Measurements from ENCODE around the gene CABLES2.
"Not testable (repeated sequence)": the region's sequence is repeated elsewhere in the genome, so short reads cannot be mapped to it uniquely, and the experiment has no call there.

Gene CABLES2

GRCh38 chr20:62433658-62434497, 26.8 kb upstream of the CABLES2 start:
- no peak for DNase-seq

GRCh38 chr20:62430866-62431447, 23.9 kb upstream of the CABLES2 start:
- DNase-seq = no peak

GRCh38 chr20:62430311-62430853, 23.3 kb upstream of the CABLES2 start:
- no peak for DNase-seq

- DNase-seq = no peak
Observed at GRCh38 chr20:62429455-62430310, 22.6 kb upstream of the CABLES2 start.

DNA sequence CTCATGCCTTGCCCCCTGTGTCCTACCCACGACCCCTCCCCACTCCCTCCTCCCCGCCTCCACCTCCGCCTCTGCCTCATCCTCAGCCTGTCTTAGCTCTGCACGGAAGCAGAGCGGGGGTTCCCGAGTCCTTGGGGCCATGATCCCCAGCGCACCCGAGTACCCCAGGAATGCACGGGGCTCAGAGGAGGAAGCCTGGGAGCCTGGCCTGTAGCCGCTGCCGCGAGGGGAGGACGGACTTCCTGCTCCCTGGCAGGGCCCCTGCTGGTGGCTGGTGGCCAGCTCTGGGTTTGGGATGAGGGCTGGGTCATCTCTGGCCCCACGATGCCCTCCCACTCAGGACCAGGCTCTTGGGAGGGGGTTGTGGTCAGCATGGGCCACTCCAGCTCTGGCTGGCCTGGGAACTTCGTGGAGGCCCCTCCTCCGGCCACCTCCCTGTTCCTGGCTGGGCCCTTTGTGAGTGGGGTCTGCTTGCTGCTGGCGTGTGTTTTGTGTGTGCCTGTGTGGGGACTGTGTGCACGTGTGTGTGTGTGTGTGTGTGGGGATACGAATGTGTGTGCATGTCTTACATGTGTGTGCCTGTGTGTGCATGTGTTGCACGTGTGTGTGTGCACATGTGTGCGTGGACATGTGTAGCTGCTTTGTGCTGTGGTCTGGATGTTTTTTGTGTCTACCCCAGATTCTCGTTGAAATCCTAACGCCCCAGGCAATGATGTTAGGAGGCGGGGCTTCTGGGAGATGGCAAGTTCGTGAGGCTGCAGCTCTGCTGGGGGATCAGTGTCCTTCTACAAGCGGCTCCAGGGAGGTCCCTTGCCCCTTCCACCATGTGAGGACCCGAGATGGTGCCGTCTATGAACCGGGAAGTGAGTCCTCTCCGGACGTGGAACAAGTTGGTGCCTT, 21.6 kb upstream of the CABLES2 start:
- DNase-seq = no peak

- DNase-seq = no peak
Observed at GRCh38 chr20:62428002-62428372, 20.9 kb upstream of the CABLES2 start.

GRCh38 chr20:62427172-62428001, 20.3 kb upstream of the CABLES2 start, which contains the start of gene RBBP8NL:
Gene RBBP8NL (minus strand): TSS chr20:62427539. CDS start chr20:62419647, 7,892 bp downstream.
- DNase-seq = no peak

- no peak for DNase-seq
Observed at GRCh38 chr20:62426699-62427131, 19.6 kb upstream of the CABLES2 start.

DNA sequence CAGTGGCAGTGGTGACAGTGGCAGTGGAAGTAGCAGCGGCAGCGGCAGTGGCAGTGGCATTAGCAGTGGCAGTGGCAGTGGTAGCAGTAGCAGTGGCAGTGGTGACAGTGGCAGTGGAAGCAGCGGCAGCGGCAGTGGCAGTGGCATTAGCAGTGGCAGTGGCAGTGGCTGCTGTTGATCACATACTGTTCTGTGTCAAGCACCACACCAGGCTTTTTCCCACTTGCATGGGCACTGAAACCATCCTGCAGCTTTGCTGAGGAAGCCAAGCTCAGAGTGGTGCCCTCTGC, 18.9 kb upstream of the CABLES2 start:
- not testable (repeated sequence) for DNase-seq

DNA sequence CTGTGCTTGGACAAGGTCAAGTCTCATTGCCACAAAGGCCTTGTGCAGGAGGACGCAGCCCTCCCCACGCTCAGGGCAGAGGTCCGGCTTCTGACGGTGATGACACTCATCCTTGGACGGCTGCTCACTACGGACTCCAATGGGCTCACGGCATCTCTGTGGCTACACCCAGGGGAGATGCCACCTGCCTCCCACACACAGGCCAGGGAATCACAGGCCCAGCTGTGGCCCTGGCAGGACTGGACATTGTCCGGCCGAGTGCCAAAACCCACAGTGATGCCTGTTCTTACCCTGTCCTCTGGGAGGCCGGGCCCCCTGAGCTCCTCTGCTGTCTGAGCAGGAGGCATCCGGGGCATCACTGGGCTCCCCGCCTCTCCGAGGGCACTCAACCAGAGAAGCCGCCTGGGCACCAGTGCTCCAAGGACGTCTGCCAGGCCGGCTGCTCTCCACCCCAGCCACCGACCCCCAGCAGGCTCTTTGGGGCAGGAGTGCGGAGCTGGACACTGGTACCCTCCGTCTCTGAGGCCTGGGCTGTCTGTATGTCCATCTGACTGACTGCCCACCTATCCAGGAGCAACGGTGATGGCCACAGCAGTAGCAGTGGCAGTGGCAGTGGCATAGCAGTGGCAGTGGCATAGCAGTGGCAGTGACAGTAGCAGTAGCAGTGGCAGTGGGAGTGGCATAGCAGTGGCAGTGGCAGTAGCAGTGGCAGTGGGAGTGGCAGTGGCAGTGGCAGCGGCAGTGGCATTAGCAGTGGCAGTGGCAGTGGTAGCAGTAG, 18.4 kb upstream of the CABLES2 start:
- DNase-seq = no peak

DNA sequence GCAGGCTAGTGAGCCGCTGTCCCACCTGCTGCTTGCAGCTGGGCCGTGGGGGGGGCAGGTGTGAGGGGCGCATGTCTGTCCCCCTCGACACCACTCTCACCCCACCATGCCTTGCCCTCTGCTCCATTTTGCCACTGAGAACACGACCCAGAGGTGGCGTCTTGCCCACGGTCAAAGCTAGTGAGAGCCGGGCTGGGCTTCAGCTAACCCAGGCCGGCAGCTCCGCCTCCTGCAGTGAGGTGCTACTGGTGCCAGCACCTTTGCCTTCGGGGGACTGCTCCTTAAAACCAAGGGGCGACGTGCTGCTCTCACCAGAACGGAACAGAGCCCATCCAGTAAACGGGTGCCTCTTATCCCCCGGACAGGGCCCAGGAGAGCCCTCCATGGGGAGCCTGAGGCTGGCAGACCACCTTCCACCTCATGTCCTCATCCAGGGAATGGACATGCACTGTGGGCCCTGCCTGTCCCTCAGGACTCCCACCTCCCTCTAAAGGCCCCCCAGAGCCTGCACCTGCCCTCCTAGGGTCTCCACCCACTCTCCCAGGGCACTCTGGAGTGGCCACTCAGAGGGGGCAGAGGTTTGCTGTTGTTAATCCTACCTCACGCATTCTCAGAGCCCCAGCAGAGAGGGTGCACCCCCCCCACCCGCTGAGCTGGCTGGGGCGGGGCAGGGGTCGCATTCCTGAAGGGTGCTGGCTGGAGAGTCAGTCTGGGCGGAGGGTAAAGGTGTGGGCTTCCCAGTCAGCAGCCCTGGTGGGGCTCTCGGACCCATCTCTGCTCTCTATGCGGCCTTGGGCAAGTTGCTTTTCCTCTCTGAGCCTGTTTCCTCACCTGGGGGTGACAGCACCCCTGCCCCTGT, 17.4 kb upstream of the CABLES2 start:
- no peak for DNase-seq

DNA sequence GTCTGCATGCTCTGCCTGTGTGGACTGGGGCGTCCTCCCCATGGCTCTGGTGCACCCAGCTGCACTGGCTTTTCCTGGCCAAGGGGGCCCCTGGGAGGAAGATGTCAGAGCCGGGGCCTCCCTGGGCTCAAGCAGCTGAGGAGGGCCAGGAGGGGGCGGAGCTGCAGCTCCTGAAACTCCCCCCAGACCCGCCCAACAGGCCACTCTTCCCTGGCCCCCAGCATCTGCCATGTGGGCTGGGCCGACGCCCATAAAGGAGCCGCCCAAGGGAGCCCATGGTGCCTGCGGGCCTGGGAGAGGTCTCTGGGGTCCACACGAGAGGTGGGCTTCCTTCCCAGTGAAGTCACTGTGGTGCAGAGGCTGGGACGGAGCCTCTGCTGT, 16.2 kb upstream of the CABLES2 start:
- DNase-seq = no peak

GRCh38 chr20:62422636-62423325, 15.7 kb upstream of the CABLES2 start:
- no peak for DNase-seq

GRCh38 chr20:62421716-62421990, 14.6 kb upstream of the CABLES2 start:
- DNase-seq = no peak

DNA sequence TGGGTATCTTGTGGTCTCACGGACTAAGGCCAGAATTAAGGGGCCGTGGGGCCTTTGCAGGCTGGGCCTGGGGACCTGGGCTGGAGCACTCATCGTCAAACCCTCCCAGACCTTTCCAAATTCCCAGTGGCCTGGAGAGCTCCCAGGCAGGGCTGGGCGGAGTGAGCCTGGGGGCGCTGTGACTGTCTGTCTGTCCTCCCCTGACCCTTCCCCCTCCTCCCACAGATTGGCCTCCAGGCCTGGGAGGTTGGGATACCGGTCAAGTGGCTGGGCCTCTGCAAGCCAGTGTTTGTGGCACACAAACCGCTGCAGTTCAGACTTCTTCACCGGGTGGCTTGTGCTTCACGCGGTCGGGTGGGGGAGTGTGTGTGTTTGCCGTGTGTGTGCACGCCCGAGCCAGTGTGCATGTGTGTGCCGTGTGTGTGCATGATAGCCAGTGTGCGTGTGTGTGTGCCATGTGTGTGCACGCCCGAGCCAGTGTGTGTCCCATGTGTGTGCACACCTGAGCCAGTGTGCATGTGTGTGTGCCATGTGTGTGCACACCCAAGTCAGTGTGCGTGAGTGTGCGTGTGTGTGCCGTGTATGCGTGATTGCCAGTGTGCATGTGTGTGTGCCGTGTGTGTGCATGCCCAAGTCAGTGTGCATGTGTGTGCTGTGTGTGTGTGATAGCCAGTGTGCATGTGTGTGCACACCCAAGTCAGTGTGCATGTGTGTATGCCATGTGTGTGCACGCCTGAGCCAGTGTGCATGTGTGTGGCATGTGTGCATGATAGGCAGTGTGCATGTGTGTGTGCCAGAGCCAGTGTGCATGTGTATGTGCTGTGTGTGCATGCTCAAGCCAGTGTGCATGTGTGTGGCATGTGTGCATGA, 14.0 kb upstream of the CABLES2 start:
- no peak for DNase-seq

GRCh38 chr20:62419759-62420158, 12.7 kb upstream of the CABLES2 start:
- DNase-seq = no peak

DNA sequence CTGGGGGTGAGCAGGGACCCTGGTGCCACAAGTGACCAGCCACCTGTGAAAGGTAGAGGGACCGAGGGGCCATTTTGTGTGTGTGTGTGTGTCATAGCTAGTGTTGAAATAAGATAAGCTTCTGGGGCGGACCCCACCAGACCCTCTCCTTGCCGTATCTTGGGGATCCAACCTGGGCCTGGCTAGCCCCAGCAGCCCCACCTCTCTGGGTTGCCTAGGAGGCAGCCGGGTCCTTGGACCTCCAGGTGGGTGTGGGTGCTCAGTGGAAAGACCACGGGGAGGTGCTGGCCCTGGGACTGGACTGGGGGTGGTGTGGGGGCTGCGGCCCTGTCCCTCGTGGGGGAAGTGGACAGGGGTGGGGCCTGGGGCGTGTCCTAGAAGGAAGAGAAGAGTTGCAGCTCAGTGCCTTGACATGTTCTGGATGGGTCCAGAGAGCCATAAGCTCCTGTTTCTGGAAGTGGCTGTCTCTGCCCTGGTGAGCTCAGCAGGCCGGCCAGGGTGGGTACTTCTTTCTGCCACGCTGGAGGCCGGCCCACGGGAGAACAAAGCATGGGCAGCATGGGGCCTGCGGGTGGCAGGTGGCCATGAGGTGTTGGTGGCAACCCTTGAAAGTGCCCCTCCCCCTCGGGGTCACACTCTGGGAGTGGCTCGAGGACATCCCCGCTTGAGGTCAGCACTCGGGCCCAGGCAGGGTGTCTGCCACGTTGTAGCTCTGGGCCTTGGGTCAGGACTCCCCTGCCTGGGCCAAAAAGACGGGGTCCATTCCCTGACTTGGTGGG, 11.8 kb upstream of the CABLES2 start:
- DNase-seq = no peak
